ENCODE results near the gene ZNF48.

DNA sequence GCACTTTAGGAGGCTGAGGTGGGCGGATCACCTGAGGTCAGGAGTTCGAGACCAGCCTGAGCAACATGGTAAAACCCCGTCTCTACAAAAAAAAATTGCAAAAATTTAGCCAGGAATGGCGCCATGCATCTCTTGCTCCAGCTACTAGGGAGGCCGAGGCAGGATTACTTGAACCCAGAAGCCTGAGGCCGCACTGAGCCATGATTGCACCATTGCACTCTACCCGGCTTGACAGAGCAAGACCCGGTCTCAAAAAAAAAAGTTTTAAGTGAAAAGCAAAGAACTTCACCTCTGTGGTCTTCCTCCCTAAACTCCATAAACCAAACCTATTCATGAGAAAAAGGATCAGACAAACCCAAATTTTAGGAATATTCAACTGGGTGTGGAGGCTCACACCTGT lies 47.1 kb upstream of the ZNF48 start:
- TF ChIP-seq, protein P1, sequence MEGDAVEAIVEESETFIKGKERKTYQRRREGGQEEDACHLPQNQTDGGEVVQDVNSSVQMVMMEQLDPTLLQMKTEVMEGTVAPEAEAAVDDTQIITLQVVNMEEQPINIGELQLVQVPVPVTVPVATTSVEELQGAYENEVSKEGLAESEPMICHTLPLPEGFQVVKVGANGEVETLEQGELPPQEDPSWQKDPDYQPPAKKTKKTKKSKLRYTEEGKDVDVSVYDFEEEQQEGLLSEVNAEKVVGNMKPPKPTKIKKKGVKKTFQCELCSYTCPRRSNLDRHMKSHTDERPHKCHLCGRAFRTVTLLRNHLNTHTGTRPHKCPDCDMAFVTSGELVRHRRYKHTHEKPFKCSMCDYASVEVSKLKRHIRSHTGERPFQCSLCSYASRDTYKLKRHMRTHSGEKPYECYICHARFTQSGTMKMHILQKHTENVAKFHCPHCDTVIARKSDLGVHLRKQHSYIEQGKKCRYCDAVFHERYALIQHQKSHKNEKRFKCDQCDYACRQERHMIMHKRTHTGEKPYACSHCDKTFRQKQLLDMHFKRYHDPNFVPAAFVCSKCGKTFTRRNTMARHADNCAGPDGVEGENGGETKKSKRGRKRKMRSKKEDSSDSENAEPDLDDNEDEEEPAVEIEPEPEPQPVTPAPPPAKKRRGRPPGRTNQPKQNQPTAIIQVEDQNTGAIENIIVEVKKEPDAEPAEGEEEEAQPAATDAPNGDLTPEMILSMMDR (conservative IDR thresholded peaks at IDR 0.05; ENCODE audit: low read length), result no peak
- TF ChIP-seq EZH2phosphoT487 (IDR thresholded peaks at IDR 0.05; ENCODE audit: borderline replicate concordance, low read depth, low read length), result no peak

Data from OCI-LY7 (cell line).